Stimulated activated CD4-positive, alpha-beta T cell treated with anti-CD3 and anti-CD28 coated beads, TNF-alpha, amount 100 ng/mL, for 1 hour (primary cell): Measurements from ENCODE around the gene SLC22A15.
"Not testable (repeated sequence)": the region's sequence is repeated elsewhere in the genome, so short reads cannot be mapped to it uniquely, and the experiment has no call there.

Experiments
- DNase-seq, 3 donors: peaks; one replicate each; pipeline ENCODE4 v3.0.0-alpha.2; 2020; ENCODE audit warnings: low read depth in 3 of 3, low spot score in 1 of 3

The SLC22A15 gene

GRCh38 chr1:115976062-115976920 is at the start of gene SLC22A15:
SLC22A15 (plus strand) TSS chr1:115976513; CDS start chr1:115976628, 115 bp downstream.
- DNase-seq = peak in 1 of 3 donors; percentile 1

GRCh38 chr1:115927971-115928370 is 48.3 kb upstream of the SLC22A15 start:
- DNase-seq = no peak

- no peak for DNase-seq
Measured at GRCh38 chr1:115929881-115930280, 46.4 kb upstream of the SLC22A15 start.

GRCh38 chr1:115933625-115934024 is 42.7 kb upstream of the SLC22A15 start:
- DNase-seq = no peak

- no peak for DNase-seq
Measured at GRCh38 chr1:115939455-115939854, 36.9 kb upstream of the SLC22A15 start.

GRCh38 chr1:115946116-115946515 is 30.2 kb upstream of the SLC22A15 start:
- no peak for DNase-seq

GRCh38 chr1:115949156-115949555 is 27.2 kb upstream of the SLC22A15 start:
- DNase-seq = no peak

- no peak for DNase-seq
Measured at GRCh38 chr1:115951560-115951959, 24.8 kb upstream of the SLC22A15 start.

GRCh38 chr1:115952547-115952946 is 23.8 kb upstream of the SLC22A15 start:
- DNase-seq = no peak

- DNase-seq = no peak
Measured at GRCh38 chr1:115953180-115953579, 23.1 kb upstream of the SLC22A15 start.

- no peak for DNase-seq
Measured at GRCh38 chr1:115954684-115955083, 21.6 kb upstream of the SLC22A15 start.

GRCh38 chr1:115955228-115955627 is 21.1 kb upstream of the SLC22A15 start:
- DNase-seq = no peak

GRCh38 chr1:115958866-115959265 is 17.4 kb upstream of the SLC22A15 start:
- no peak for DNase-seq

- no peak for DNase-seq
Measured at GRCh38 chr1:115969509-115969908, 6.8 kb upstream of the SLC22A15 start.

- not testable (repeated sequence) for DNase-seq
Measured at GRCh38 chr1:115971778-115972177, 4.5 kb upstream of the SLC22A15 start.

GRCh38 chr1:115973154-115973553 is 3.2 kb upstream of the SLC22A15 start:
- DNase-seq = no peak

- DNase-seq = no peak
Measured at GRCh38 chr1:115975569-115976061, 698 bp upstream of the SLC22A15 start.

- DNase-seq = no peak
Measured at GRCh38 chr1:115976921-115977498, 697 bp downstream of the SLC22A15 start.

GRCh38 chr1:115977499-115978258 is 1.4 kb downstream of the SLC22A15 start:
- no peak for DNase-seq

GRCh38 chr1:115978292-115978941 is 2.1 kb downstream of the SLC22A15 start:
- no peak for DNase-seq

- DNase-seq = no peak
Measured at GRCh38 chr1:115980156-115980555, 3.8 kb downstream of the SLC22A15 start.
